Sciatic nerve (tissue), 2 donors: ENCODE results near the gene MTMR11. TPM values are rescaled to one million over a fixed set of nuclear protein-coding genes. Genes with fewer than 3 reads are reported as not detected.
A peak's percentile ranks its signal among the peaks of the same experiment; 100 is the strongest.
"Not testable (repeated sequence)": the region's sequence is repeated elsewhere in the genome, so short reads cannot be mapped to it uniquely, and the experiment has no call there.

ENCODE experiments used
- ATAC-seq: fragments of 200-7000 bp; cut with Tn5 transposase; one replicate; pipeline ENCODE4 v1.9.1; 2020; ENCODE audit warnings: mild to moderate bottlenecking, moderate library complexity
- DNase-seq: peaks from one replicate; pipeline ENCODE4 v3.0.0-alpha.2; 2020; ENCODE audit warnings: low spot score
- intact Hi-C: fragments of 100-400 bp; cut with DNase I; formaldehyde crosslinking; loops from one replicate; pipeline ENCODE4 v1.14.2; 2022
- total RNA-seq: library from RNA; stranded (reverse); fragmentation: NEBNext Ultra II Directional; extraction: Animal tissue kit (Norgen Biotek cat#: 25700); gene quantifications from one replicate; pipeline ENCODE4 v1.2.1, GENCODE V29; 2021
- donor health status: DM: no; HTN: no; CAD: no.
- donor health status: DM: no; HTN: no; CAD: no.

MTMR11 gene
- total RNA-seq, 1 donor from 2014 or later: 16.4 TPM

DNA sequence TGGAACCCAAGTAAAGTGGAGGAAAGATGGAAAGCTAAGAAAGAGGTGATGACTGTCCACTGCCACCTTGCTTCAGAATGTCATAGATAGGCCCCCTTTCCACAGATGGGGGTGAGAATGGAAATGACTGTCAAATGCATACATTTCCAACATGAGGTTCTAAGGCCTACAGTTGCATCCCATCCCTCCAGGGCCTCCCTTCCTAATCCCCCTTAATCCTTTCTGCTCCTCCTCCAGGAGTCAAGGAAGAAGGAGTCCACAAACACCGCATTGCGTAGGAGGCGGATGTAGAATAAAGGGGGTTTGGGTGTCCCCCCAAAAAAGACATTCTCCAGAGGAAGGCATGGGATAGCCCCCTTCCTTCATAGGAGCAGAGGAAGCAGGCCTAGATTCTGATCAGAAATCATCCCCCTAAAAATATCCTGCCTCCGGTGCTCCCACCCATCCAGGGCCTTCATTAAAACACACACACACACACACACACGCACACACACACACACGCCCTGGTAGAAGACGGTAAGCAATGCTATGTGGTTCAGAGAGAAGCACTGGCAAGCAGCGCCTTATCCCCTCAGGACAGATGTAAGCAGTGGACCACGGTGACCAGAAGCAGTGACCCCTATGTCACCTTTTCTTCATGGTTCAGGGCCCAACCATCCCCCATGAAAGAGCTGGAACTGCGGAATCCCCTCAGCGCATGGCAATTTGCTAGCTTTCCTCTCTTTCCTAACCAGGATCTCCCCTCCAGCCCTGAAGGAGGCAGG, 21.1 kb downstream of the MTMR11 start:
- intact Hi-C loops: no loop called here
- DNase-seq (no peak), ATAC-seq (no peak)

DNA sequence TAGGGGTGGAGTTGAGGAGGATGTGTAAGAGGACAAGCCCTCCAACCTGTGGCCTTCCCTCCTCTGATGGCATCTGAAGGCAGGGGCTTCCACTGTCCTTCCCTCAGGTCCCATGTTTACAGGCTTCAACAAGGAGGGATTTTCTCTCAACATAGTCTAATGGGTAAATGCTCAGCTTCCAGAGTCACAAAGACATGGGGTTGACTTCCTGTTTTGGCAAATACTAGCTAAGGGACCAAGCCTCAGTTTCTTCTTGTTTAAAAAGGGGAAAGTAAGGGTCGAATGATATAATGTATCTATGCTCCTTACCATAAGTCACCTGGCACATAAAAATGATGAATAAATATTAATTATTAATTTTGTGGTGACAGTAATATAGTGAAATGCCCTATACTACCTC, 22.1 kb downstream of the MTMR11 start:
- DNase-seq (no peak), ATAC-seq (no peak)
- intact Hi-C loops: no loop called here

DNA sequence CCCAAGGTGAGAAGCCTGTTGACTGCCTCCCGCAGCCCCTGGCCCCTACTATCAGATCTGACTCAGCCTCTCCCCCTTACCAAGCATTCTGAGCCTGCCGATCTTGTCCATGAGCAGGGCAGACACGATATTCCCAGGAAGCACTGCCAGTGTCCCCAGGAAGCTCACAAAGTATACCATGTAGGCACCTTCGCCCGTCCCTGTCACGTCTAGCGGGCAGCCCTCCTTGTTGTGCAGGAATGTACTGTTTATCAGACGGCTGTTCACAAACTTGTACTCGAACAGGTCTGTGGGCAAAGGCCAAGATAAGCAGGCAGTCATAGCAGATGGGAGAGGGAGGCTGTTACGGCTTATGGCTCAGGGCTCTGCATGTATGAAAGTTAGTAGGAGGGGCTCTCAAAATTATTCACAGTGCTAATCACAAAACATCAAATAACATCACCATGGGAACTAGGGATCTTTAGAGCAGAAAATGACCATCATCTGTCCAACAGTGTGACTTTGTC, 30.1 kb downstream of the MTMR11 start:
- peak; percentile 28 for DNase-seq
- intact Hi-C loops: no loop called here

DNA sequence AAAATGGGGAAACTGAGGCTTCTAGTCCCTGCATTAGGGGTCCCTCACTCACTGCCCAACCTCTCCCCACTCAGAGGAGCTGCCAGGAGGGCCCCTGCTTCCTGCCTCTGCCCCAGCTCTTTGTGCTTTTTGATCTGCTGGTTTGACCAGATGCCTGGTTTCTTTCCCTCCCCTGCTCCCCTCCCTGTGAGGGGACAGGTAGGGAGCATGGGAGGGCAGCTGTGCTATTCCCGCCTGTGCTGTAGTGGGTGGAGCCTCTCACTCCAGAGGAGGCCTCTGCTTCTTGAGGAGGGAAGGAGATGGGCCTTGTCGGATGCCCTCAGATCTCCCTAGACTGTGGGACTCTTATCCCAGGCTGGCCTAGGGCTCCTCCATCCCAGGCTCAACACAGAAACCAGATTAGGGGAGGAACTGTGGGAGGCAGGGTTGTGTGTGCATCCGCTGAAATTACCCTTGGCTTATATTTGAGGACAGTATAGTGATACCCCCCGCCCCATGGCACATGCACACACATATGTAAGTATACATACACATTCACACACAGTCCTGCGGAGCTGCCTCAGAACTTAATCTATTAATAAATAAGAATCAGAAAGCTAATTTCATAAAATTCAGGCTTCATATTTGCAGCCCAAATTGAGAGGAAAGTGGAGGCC, 32.7 kb downstream of the MTMR11 start:
- DNase-seq (no peak), ATAC-seq (no peak)
- intact Hi-C loops: no loop called here

More for the DNA sequence above, 30.1 kb downstream of the MTMR11 start:
- no peak for ATAC-seq

DNA sequence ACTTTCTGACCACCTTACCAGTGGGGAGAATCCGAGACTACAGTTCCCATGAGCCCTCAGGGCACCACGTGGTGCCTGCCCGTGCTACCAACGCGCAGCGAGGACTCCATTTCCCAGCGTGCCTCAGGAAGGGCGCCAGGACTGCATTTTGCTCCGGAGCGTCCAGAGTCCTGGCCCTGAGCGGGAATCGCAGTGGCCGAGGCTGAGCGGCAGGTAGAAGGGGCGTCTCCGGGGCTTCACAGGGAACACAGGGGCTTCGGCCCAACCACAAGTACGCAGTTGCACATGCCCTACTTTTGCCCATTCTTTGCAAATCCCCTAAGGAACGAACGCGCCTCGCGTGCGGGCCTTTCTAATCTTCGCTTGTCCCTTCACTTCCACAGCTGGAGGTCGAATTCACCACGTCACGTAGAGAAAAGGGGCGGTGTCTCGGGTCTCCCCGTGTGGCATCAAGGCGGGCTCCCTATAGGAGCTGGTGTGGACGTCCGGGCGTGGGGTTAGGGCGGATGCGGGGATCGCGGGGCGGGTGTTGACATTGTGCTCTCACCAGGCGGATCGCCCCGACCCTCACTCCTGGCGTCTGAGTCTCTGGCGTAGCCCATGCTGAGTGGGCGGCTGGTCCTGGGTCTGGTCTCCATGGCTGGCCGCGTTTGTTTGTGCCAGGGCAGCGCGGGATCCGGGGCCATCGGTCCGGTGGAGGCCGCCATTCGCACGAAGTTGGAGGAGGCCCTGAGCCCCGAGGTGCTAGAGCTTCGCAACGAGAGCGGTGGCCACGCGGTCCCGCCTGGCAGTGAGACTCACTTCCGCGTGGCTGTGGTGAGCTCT, 37.0 kb downstream of the MTMR11 start, which contains the start of gene BOLA1:
TSS of gene BOLA1 (plus strand) at position 109 of the 825 bp plus-strand sequence. CDS start at position 601, 492 bp downstream.
- peak; percentile 99 for ATAC-seq
- intact Hi-C loops: no loop called here
- DNase-seq: peak; percentile 96

DNA sequence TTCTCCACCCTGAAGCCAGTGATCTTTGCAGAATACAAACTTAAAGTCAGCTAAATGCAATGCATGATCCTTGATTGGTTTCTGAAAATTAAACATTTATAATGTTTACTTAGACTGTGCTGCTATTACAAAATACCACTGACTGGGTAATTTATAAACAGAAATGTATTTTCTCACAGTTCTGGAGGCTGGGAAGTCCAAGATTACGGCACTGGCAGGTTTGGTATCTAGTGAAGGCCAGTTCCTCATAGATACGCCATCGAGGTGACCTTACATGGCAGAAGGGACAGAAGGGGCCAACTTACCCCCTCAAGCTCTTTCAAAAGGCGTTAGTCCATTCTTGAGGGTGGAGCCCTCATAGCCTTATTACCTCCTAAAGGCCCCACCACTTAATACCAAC, 40.1 kb downstream of the MTMR11 start:
- ATAC-seq: no peak
- no peak for DNase-seq
- intact Hi-C loops: no loop called here

DNA sequence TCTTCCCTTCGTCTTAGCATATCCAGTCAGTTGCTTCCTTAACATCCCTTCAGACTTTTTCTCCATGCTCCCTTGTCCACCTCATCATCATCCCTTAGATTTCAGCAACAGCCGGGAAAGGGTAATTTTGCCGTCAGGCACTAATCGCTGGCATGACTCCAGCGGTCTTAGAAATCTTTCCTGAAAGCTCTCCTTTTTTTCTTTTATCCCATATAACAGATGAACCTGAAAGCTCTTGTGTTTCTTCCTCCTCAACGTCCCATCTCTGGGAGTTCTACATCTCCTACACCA, 47.7 kb downstream of the MTMR11 start:
- peak; percentile 75 for DNase-seq
- ATAC-seq: no peak
- intact Hi-C loops: no loop called here

DNA sequence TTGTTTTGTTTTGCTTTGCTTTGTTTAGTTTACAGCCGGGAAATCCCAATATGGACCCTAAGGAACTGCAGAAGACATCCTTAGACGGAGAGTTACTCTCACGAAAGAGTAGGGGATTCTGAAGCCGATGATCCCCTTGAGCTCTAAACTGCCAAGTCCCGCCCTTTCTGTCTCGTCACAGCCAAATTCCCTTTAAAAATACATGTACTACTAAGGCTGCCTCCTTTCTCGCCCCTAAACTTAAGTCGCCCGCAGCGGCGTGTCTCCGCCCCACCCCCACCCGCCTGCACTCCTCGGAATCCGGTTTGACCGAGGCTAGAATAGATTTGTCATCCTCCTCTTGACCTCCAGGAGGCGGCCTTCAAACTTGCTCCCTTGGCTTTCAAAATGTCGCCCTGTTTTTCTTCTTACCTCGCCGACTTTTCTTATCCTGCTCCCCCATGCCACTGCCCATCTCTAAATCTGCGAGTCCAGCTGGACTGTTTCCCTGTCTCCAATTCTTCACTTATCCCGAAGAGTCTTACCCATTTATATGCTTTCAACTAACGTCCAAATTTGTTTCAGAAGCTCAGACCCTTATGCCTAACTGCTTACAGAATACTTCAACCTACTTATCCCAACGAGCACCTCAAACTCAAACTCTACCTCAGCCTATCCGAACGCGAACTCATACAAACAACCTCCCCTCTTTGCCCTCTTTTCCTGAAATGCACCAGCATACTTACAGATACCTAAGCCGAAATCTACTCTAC, 48.3 kb downstream of the MTMR11 start:
- peak; percentile 63 for ATAC-seq
- intact Hi-C loops: no loop called here
- DNase-seq: peak; percentile 90

DNA sequence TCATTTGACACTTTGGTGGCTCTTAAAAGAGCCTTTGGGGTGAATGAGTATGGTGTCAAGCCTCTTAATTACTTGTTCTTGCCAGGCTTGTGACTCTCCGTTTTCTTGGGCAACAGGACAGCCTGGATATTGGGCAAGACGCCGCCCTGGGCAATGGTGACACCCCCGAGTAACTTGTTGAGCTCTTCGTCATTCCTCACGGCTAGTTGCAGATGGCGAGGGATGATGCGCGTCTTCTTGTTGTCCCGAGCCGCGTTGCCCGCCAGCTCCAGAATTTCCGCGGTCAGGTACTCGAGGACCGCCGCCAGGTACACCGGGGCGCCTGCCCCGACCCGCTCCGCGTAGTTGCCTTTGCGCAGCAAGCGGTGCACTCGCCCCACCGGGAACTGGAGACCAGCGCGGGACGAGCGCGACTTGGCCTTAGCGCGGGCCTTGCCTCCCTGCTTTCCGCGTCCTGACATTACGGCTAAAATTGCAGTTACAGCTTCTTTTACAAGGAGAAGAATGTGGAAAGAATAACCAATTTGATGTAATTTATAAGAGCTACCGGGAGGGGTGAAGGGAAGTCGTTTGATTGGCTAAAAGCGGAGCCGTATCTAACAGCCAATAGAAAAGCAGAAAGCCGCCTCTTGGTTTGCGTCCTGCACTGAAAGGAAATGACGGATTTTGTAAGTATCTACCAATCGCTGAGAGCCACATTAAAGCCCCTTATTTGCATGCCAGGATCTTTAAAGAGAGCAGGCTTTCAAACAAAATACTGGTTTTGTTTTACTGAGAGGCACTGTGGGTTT, 49.0 kb downstream of the MTMR11 start:
- intact Hi-C loops: no loop called here

DNA sequence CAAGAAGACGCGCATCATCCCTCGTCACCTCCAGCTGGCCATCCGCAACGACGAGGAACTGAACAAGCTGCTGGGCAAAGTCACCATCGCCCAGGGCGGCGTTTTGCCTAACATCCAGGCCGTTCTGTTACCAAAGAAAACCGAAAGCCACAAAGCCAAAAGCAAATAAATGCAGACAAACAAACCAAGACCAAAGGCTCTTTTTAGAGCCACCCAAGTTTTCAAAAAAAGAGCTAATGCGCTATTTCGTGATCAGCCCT, 49.6 kb downstream of the MTMR11 start:
- intact Hi-C loops, ATAC-seq, DNase-seq: not testable (repeated sequence)

More for the DNA sequence above, 49.0 kb downstream of the MTMR11 start:
- ATAC-seq: peak; percentile 86
- DNase-seq: peak; percentile 84

DNA sequence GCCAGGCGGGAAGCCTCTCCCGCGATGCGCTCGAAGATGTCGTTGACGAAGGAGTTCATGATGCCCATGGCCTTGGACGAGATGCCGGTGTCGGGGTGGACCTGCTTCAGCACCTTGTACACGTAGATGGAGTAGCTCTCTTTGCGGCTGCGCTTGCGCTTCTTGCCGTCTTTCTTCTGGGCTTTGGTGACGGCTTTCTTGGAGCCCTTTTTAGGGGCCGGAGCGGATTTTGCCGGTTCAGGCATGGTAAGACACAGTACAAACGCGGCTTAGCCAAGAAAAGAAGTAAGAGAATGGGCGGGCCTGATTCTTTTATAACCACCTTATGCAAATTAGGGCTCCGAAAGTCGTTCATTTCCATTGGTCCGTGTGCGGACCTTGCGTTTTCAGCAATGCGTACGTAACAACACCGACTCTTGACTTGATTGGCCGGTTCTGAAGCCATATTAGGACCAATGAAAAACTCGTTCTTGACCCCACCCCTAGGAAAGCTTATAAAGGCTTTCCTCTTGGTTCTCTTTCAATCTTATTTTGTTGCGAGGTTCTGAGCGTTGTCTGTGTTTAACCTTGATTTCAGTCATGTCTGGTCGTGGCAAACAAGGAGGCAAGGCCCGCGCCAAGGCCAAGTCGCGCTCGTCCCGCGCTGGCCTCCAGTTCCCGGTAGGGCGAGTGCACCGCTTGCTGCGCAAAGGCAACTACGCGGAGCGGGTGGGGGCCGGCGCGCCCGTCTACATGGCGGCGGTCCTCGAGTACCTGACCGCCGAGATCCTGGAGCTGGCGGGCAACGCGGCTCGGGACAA, 50.1 kb downstream of the MTMR11 start:
- peak; percentile 90 for ATAC-seq
- peak; percentile 89 for DNase-seq
- intact Hi-C loops: no loop called here

DNA sequence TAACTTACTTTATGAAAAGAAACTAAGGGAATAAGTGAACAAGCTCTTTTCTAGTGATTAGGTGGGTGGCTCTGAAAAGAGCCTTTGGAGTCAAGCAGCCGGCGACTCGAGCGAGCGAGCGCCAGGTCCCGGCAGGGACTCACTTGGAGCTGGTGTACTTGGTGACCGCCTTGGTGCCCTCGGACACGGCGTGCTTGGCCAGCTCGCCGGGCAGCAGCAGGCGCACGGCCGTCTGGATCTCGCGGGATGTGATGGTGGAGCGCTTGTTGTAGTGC, 50.6 kb downstream of the MTMR11 start:
- DNase-seq, intact Hi-C loops: not testable (repeated sequence)
- peak; percentile 2 for ATAC-seq

DNA sequence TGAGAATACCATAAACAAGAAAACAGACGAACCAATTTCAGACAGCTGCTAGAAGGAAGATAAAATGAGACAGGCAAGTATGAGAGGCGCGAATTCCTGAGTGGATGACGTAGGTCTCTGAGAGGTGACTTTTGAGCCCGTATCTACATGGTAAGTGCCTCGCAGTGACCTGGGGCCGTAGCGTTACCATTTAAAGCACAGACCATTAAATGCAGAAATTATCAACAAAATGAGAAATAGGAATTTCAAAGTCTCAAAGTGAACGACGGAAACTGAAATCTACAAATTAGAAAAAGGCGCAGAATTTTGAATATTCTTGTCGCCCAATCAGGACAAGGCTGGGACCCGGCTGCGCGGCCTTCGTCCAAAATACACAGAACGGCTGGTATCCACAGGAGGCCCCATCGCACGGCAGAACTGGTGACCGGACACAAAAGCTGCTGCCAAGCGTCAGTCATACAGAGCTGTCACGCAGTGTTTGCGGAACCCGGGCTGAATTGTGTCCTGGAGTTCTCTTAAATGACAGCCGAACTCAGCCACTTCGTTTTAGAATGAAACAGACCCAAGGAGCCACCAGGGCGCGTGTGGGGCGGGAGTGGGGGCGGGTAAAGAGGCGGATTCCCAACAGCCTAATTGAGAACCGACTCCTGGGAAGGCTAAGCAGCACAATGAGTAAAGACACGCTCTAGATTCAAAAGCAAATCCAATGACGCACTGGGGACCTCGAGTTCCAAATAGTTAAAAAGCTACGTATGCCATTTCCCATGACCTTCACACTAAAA, 51.1 kb downstream of the MTMR11 start:
- intact Hi-C loops: no loop called here
- peak; percentile 92 for DNase-seq
- peak; percentile 74 for ATAC-seq

DNA sequence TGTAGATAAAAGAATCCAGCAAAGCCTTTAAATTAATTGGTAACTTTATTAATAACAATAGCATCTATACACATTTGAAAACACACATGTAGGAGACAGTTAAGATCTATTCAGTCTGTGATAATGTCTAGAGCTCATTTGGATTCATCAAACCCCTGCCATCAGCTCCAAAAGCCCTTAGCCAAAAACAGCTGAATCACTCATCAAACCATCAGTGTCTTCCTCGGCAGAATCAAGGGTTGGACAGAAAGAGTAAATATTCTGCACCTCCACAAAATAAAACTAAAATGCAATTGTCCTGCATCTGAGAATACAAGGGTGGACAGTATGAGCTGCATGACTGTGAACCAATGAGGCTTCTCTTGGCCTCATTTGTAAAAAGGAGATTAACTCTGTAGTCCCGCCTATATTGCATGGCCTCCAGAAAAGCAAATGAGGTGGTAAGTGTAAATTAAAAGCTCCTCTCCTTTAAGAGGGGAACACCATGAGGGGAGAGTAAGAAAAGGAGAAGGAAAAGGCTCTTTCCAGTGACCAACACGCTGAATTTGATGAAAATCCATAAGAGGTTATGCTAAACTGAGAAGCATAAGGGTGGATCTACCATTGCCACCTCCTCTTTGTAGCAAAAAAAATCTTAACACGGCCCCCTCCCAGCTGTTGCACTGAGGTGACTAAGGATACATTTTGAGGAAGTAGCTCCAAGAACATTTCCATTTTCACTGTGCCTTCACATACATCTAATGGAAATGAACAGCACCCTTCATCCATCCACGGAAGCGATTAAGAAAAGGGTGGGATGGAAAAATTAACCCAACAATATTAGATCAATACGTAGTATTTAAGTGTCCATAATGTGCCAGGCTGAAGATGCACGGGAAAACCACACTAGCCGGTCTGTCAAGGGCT, 52.0 kb downstream of the MTMR11 start:
- DNase-seq (no peak), ATAC-seq (no peak)
- intact Hi-C loops: no loop called here

DNA sequence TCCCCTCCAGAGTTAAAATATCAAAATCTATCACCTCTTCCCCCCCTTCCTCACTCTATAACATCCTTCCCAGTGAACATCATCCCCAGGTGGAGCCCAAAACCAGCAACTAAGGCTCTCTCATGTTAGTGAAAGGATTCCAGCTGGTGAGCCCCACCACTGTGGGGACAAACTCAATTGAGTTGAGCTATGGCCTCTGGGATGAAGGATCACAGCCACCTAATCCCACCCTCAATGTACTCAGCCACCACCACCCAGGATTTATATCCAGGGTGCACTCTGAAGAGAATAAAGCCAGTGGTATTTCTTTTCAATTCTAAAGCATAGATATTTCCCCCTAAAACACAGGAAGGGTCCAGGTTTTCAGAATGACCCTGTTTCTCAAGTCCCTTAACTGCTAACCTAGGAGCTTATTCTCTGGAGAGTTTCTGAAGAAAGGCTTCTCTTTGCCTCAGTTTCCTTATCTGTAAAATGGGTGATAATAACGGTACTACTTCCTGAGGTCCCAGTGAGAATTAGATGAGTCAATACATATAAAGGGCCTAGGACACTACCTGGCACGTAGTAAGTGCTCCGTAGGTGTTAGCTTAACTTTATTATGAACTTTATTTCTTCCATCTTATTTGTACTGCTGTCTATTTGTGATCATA, 53.0 kb downstream of the MTMR11 start:
- intact Hi-C loops: no loop called here
- DNase-seq: no peak
- no peak for ATAC-seq

DNA sequence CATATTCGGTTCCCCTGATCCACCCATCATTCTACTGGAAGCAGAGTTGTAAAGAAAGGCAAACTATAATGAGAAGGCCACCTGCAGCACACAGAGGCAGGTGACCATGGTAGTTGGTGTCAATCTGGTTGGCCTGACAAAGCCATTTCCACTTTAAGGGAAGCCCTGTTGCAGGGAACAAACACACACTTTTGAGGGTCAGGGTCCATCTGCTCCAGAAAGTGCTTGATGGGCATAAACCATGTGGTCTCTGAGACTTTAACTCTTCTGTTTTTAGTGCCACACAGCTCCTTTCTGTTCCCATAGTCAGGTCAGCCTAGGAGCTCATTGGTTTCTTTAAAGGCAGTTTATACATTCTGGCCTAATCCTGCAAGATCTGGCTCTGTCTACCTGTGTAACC, 54.8 kb downstream of the MTMR11 start:
- intact Hi-C loops: no loop called here
- DNase-seq: no peak
- no peak for ATAC-seq
